Endothelial cell (in vitro differentiated cells): ENCODE data around the gene ERCC1. TPM values are rescaled to one million over a fixed set of nuclear protein-coding genes. Genes with fewer than 3 reads are reported as not detected.
A peak's percentile ranks its signal among the peaks of the same experiment; 100 is the strongest.

Experiments used
- DNase-seq: peaks from one replicate; pipeline ENCODE4 v3.0.0; 2021; ENCODE audit warnings: low spot score
- H3K27ac Mint-ChIP-seq: one replicate; pipeline ENCODE4 v1.8.0; 2021; ENCODE audit warnings: mixed read lengths, inconsistent platforms; ENCODE audit not compliant: unreplicated experiment
- H3K27me3 Mint-ChIP-seq: one replicate; pipeline ENCODE4 v1.8.0; 2021; ENCODE audit warnings: mild to moderate bottlenecking, moderate library complexity, mixed read lengths, inconsistent platforms; ENCODE audit not compliant: unreplicated experiment
- H3K36me3 Mint-ChIP-seq: one replicate; pipeline ENCODE4 v1.8.0; 2021; ENCODE audit warnings: mild to moderate bottlenecking, low read depth, mixed read lengths, inconsistent platforms; ENCODE audit not compliant: unreplicated experiment
- H3K4me1 Mint-ChIP-seq: one replicate; pipeline ENCODE4 v1.8.0; 2021; ENCODE audit warnings: mild to moderate bottlenecking, mixed read lengths, inconsistent platforms; ENCODE audit not compliant: unreplicated experiment
- H3K4me3 Mint-ChIP-seq: one replicate; pipeline ENCODE4 v1.8.0; 2021; ENCODE audit warnings: mild to moderate bottlenecking, mixed read lengths, inconsistent platforms; ENCODE audit not compliant: unreplicated experiment
- H3K9me3 Mint-ChIP-seq: one replicate; pipeline ENCODE4 v1.8.0; 2021; ENCODE audit warnings: mixed read lengths, inconsistent platforms; ENCODE audit not compliant: unreplicated experiment
- total RNA-seq: library from RNA; stranded (reverse); fragmentation: NEBNext Ultra II Directional; extraction: Animal tissue kit (Norgen Biotek cat#: 25700); gene quantifications from one replicate; pipeline ENCODE4 v1.2.1, GENCODE V29; 2021; ENCODE audit not compliant: unreplicated experiment
- TF ChIP-seq, protein P1 (sequence below): fragments of 200-600 bp; sonication (generic); IDR thresholded peaks from one replicate; pipeline ENCODE4 v1.5.0; 2021; ENCODE audit warnings: antibody characterized with exemption; ENCODE audit not compliant: unreplicated experiment

ERCC1 gene
- total RNA-seq, 1 donor from 2014 or later: 62.8 TPM

DNA sequence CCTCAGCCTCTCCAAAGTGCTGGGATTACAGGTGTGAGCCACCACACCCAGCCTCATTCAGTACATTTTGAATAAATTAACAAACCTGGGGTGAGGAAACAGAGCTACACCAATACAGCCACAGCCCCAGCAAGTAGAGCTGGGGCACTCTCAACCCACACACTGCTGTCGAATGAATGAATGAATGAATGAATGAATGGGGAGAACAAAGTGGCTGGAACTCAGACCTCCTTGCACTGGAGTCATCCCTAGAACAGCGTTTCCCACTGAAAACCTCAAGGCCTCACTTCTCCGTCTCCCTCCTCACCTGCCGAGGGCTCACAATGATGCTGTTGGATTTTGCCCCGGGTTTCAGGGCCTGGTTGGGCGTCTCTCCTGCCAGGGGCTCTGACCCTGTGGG is 2.8 kb downstream of the ERCC1 start:
- peaks cover 6% of the 10 kb centered on the region for H3K36me3 Mint-ChIP-seq
- no peaks in the 10 kb centered on the region for H3K9me3 Mint-ChIP-seq
- no peak overlapping the region for H3K4me3 Mint-ChIP-seq
- DNase-seq: no peak
- TF ChIP-seq, protein P1, sequence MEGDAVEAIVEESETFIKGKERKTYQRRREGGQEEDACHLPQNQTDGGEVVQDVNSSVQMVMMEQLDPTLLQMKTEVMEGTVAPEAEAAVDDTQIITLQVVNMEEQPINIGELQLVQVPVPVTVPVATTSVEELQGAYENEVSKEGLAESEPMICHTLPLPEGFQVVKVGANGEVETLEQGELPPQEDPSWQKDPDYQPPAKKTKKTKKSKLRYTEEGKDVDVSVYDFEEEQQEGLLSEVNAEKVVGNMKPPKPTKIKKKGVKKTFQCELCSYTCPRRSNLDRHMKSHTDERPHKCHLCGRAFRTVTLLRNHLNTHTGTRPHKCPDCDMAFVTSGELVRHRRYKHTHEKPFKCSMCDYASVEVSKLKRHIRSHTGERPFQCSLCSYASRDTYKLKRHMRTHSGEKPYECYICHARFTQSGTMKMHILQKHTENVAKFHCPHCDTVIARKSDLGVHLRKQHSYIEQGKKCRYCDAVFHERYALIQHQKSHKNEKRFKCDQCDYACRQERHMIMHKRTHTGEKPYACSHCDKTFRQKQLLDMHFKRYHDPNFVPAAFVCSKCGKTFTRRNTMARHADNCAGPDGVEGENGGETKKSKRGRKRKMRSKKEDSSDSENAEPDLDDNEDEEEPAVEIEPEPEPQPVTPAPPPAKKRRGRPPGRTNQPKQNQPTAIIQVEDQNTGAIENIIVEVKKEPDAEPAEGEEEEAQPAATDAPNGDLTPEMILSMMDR: no peak
- H3K4me1 Mint-ChIP-seq: peaks cover 19% of the 10 kb centered on the region
- H3K27ac Mint-ChIP-seq: peak overlapping the region; percentile 48
- peaks cover 13% of the 10 kb centered on the region for H3K27me3 Mint-ChIP-seq

GRCh38 chr19:45420356-45420755 is 3.4 kb downstream of the ERCC1 start:
- Mint-ChIP-seq H3K4me1 (peaks cover 19% of the 10 kb centered on the region), H3K36me3 (peaks cover 6% of the 10 kb centered on the region), H3K9me3 (no peaks in the 10 kb centered on the region), H3K27ac (no peak overlapping the region), H3K4me3 (no peak overlapping the region), H3K27me3 (peaks cover 13% of the 10 kb centered on the region)
- TF ChIP-seq, protein P1: no peak
- DNase-seq: no peak

GRCh38 chr19:45419895-45420294 is 3.8 kb downstream of the ERCC1 start:
- no peaks in the 10 kb centered on the region for H3K9me3 Mint-ChIP-seq
- H3K27me3 Mint-ChIP-seq: peaks cover 13% of the 10 kb centered on the region
- no peak for DNase-seq
- no peak overlapping the region for H3K4me3 Mint-ChIP-seq
- no peak overlapping the region for H3K27ac Mint-ChIP-seq
- TF ChIP-seq, protein P1: no peak
- peaks cover 6% of the 10 kb centered on the region for H3K36me3 Mint-ChIP-seq
- H3K4me1 Mint-ChIP-seq: peaks cover 19% of the 10 kb centered on the region

- peaks cover 13% of the 10 kb centered on the region for H3K27me3 Mint-ChIP-seq
- TF ChIP-seq, protein P1: no peak
- no peaks in the 10 kb centered on the region for H3K9me3 Mint-ChIP-seq
- H3K36me3 Mint-ChIP-seq: peaks cover 9% of the 10 kb centered on the region
- DNase-seq: no peak
- H3K27ac Mint-ChIP-seq: peak overlapping the region; percentile 48
- no peak overlapping the region for H3K4me3 Mint-ChIP-seq
- peaks cover 16% of the 10 kb centered on the region for H3K4me1 Mint-ChIP-seq
Measured at GRCh38 chr19:45419396-45419795, 4.3 kb downstream of the ERCC1 start.

DNA sequence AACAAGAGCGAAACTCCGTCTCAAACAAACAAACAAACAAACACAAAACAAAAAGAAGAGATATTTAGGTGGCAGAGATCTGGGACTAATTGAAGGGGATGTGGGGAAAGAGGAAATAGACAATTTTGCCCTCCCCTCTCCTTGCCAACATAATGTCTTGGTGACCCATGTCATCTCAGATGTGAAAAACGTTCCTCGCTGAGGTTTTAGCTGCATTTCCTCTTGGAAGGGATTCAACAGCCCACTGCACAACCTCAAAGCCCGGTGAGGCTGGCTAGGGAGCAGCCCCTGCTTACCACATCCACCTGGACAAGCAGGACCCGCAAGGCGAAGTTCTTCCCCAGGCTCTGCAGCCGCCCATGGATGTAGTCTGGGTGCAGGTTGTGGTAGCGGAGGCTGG is 4.9 kb downstream of the ERCC1 start:
- Mint-ChIP-seq H3K27ac (peak overlapping the region; percentile 8), H3K4me1 (peaks cover 15% of the 10 kb centered on the region), H3K36me3 (peaks cover 15% of the 10 kb centered on the region), H3K4me3 (peak overlapping the region; percentile 45), H3K27me3 (peaks cover 13% of the 10 kb centered on the region), H3K9me3 (no peaks in the 10 kb centered on the region)
- no peak for DNase-seq
- TF ChIP-seq, protein P1: no peak
